Activated naive CD4-positive, alpha-beta T cell treated with anti-CD3 and anti-CD28 coated beads for 36 hours (primary cell): Measurements from ENCODE around the gene FOXD1. TPM values are rescaled to one million over a fixed set of nuclear protein-coding genes. Genes with fewer than 3 reads are reported as not detected.
"Not testable (repeated sequence)": the region's sequence is repeated elsewhere in the genome, so short reads cannot be mapped to it uniquely, and the experiment has no call there.

Experiments
- CTCF ChIA-PET: fragments of 350-600 bp; sonication (Branson Sonifier 250); formaldehyde crosslinking; loops from one replicate; lab custom pipeline; 2021; ENCODE audit warnings: antibody characterized with exemption; lab: Charles Lee
- DNase-seq: peaks from one replicate; pipeline ENCODE4 v3.0.0-alpha.2; 2020
- H3K27ac Mint-ChIP-seq: one replicate; pipeline ENCODE4 v1.8.0; 2021; ENCODE audit warnings: mild to moderate bottlenecking, mixed read lengths
- H3K27me3 Mint-ChIP-seq: one replicate; pipeline ENCODE4 v1.8.0; 2021; ENCODE audit warnings: low read depth, mixed read lengths
- H3K36me3 Mint-ChIP-seq: one replicate; pipeline ENCODE4 v1.8.0; 2021; ENCODE audit warnings: low read depth, mixed read lengths
- H3K4me1 Mint-ChIP-seq: one replicate; pipeline ENCODE4 v1.8.0; 2021; ENCODE audit warnings: low read depth, mixed read lengths
- H3K4me3 Mint-ChIP-seq: one replicate; pipeline ENCODE4 v1.8.0; 2021; ENCODE audit warnings: mild to moderate bottlenecking, moderate library complexity, mixed read lengths
- H3K9me3 Mint-ChIP-seq: one replicate; pipeline ENCODE4 v1.8.0; 2021; ENCODE audit warnings: mixed read lengths
- intact Hi-C: fragments of 100-400 bp; cut with micrococcal nuclease; formaldehyde crosslinking; loops from one replicate; pipeline ENCODE4 v1.15.1; 2023
- total RNA-seq, 2 experiments: library from RNA; stranded (reverse); gene quantifications; one replicate each; pipeline ENCODE4 v1.2.3, GENCODE V29; 2021

The FOXD1 gene
- total RNA-seq, 2 experiments from 2014 or later = 0.12 TPM

DNA sequence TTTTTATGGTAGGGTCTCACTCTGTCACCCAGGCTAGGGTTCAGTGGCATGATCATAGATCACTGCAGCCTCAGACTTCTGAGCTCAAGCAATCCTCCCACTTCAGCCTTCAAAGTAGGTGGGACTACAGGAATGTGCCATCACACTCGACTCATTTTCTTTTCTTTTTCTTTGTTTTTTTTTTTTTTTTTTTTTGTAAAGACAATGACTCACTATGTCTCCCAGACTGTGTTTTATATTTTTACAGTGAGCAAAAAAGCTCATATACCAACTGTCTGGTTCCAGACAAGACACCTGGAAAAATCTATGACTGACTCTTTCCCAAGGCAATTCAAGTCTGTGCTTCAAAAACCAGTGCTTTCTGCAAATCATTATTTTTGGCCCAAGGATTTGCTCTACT is 10.8 kb upstream of the FOXD1 start:
- Mint-ChIP-seq H3K27ac (no peak overlapping the region), H3K36me3 (no peaks in the 10 kb centered on the region)
- CTCF ChIA-PET = interaction anchor here (0.6 to 0.7 kb wide), 2 partner anchors 48 to 503 kb away, joined by 3 to 4 read pairs; no protein-coding TSS in a partner anchor

GRCh38 chr5:73456462-73456861 is 7.9 kb upstream of the FOXD1 start:
- H3K9me3 Mint-ChIP-seq, DNase-seq, CTCF ChIA-PET, H3K27ac Mint-ChIP-seq, intact Hi-C loops, H3K4me1 Mint-ChIP-seq, H3K36me3 Mint-ChIP-seq, H3K4me3 Mint-ChIP-seq: not testable (repeated sequence)
- H3K27me3 Mint-ChIP-seq = peaks cover 55% of the 10 kb centered on the region

More for the DNA sequence above, 10.8 kb upstream of the FOXD1 start:
- Mint-ChIP-seq H3K27me3 (peaks cover 32% of the 10 kb centered on the region), H3K4me3 (no peak overlapping the region), H3K9me3 (no peaks in the 10 kb centered on the region), H3K4me1 (no peaks in the 10 kb centered on the region)
- no peak for DNase-seq
- intact Hi-C loops = no loop called here

DNA sequence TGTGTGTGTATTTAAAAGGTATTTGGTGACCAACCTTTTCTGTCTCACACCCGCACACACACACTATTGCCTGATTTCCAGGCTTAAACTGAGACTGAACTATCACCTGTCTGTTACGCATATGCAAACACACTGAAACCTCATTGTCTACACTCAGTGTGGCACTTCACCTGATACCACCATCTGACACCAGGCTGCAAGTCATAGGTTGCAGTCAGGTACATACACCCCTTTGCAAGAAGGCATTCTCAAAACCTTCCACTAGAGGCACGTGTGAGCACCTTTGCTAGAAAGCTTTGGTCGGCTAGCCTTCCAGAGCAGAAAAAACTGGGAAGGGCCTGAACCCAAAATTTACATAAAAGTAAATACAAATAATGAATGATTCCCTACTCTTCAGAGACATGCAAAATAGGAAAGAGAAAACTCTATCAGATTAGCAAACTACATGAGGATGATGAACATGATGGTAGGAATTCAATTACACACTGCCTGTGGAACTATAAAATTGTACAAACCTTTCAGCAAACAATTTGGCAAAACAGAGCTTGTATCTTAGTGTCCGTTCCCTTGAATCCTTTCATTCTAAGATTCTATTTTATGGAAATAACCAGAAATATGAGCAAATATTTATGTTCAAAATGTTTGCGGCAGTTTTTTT is 5.9 kb upstream of the FOXD1 start:
- CTCF ChIA-PET = interaction anchor here (0.6 to 1.8 kb wide), 10 partner anchors 8 to 239 kb away, joined by 3 to 5 read pairs (median 4); no protein-coding TSS in a partner anchor
- DNase-seq = peak; percentile 49
- intact Hi-C loops = loop anchor here (1.0 to 5.0 kb wide), 4 partner anchors 20 to 222 kb away; no protein-coding TSS in a partner anchor
- Mint-ChIP-seq H3K4me3 (no peak overlapping the region), H3K4me1 (no peaks in the 10 kb centered on the region), H3K9me3 (no peaks in the 10 kb centered on the region), H3K27me3 (peaks cover 61% of the 10 kb centered on the region), H3K36me3 (no peaks in the 10 kb centered on the region), H3K27ac (no peak overlapping the region)

GRCh38 chr5:73452215-73452614 is 3.6 kb upstream of the FOXD1 start:
- Mint-ChIP-seq H3K4me1 (peaks cover 2% of the 10 kb centered on the region), H3K36me3 (no peaks in the 10 kb centered on the region), H3K4me3 (no peak overlapping the region), H3K9me3 (no peaks in the 10 kb centered on the region), H3K27ac (no peak overlapping the region), H3K27me3 (peaks cover 67% of the 10 kb centered on the region)
- CTCF ChIA-PET = no interaction called here
- intact Hi-C loops = loop anchor here (2.0 to 5.0 kb wide), 4 partner anchors 35 to 531 kb away; no protein-coding TSS in a partner anchor
- DNase-seq = no peak

- intact Hi-C loops = loop anchor here (1.0 to 5.0 kb wide), 7 partner anchors 34 to 531 kb away; no protein-coding TSS in a partner anchor
- H3K4me3 Mint-ChIP-seq = no peak overlapping the region
- DNase-seq = peak; percentile 58
- peaks cover 2% of the 10 kb centered on the region for H3K4me1 Mint-ChIP-seq
- no peaks in the 10 kb centered on the region for H3K36me3 Mint-ChIP-seq
- no peak overlapping the region for H3K27ac Mint-ChIP-seq
- CTCF ChIA-PET = interaction anchor here (0.7 to 1.5 kb wide), 17 partner anchors 10 to 236 kb away, joined by 3 to 7 read pairs (median 3); no protein-coding TSS in a partner anchor
- H3K27me3 Mint-ChIP-seq = peaks cover 66% of the 10 kb centered on the region
- H3K9me3 Mint-ChIP-seq = no peaks in the 10 kb centered on the region
Measured at GRCh38 chr5:73451224-73452130, 2.9 kb upstream of the FOXD1 start.

DNA sequence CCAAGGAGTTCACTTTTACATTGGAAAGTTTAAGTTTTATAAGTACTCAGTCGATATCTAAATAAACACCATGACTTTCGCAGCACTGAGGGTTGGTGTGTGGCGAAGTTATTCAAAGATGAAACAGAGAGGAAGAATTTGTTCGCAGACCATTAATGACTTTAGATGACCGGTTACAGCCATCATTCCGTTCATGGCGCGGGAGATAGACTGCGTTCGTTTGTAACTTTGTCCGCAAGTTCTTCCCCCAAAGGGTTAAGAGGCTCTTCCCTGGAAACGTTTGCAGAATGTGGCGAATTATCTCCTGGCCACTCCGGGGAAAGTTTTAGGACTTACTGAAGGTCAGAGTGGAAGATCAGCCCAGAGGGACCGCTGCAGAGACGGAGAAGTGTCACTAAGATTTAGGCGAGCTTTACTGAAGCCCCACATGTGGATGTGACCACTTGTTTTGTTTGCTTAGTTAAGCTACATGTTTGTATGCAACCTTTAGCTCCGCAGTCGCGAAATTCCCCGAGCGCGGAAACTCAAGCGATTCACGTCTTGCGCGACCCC is 2.2 kb upstream of the FOXD1 start:
- H3K36me3 Mint-ChIP-seq = no peaks in the 10 kb centered on the region
- CTCF ChIA-PET = interaction anchor here (0.8 to 1.5 kb wide), 15 partner anchors 9 to 235 kb away, joined by 3 to 7 read pairs (median 3); no protein-coding TSS in a partner anchor
- no peak overlapping the region for H3K27ac Mint-ChIP-seq
- H3K27me3 Mint-ChIP-seq = peaks cover 65% of the 10 kb centered on the region
- H3K4me1 Mint-ChIP-seq = peaks cover 2% of the 10 kb centered on the region
- H3K4me3 Mint-ChIP-seq = no peak overlapping the region
- intact Hi-C loops = loop anchor here (1.0 to 5.0 kb wide), 7 partner anchors 33 to 496 kb away; no protein-coding TSS in a partner anchor
- H3K9me3 Mint-ChIP-seq = no peaks in the 10 kb centered on the region
- DNase-seq = no peak

- peaks cover 2% of the 10 kb centered on the region for H3K4me1 Mint-ChIP-seq
Measured at GRCh38 chr5:73450137-73450536, 1.6 kb upstream of the FOXD1 start.

DNA sequence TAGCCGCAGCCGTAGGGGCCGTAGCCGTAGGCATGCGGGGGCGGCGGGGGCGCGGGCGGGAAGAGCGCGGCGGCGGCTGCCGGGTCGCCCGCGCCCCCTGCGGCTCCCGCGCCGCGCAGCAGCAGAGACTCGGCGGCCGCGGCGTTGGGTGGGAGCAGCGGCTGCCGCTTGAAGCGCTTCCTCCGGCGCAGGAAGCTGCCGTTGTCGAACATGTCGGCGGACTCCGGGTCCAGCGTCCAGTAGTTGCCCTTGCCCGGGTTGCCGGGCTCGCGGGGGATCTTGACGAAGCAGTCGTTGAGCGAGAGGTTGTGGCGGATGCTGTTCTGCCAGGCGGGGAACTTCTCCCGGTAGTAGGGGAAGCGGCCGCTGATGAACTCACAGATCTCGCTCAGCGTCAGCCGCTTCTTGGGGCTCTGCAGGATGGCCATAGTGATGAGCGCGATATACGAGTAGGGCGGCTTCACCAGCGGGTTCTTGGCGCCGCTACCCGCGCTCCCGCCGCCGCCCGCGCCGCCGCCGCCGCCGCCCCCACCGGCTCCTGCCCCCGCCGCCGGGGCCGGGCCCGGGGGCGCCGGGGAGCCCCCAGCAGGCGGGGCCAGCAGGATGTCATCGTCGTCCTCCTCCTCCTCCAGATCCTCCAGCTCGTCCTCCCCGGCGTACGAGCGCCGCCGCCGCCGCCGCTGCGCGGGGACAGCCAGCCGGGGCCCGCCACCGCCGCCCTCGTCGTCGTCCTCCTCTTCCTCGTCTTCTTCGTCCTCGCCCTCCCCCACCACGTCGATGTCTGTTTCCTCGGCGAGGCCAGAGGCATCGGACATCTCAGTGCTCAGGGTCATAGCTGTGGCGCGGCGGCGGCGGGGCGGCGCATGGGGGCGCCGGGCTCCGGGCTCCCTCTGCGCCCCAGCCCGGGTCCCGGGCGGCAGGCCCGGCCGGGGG is 781 bp downstream of the FOXD1 start:
- peak; percentile 63 for DNase-seq
- Mint-ChIP-seq H3K9me3 (no peaks in the 10 kb centered on the region), H3K4me3 (peak overlapping the region; percentile 77), H3K27me3 (peaks cover 71% of the 10 kb centered on the region), H3K27ac (no peak overlapping the region), H3K4me1 (peaks cover 2% of the 10 kb centered on the region), H3K36me3 (peaks cover 3% of the 10 kb centered on the region)
- intact Hi-C loops = loop anchor here (2.0 kb wide), 2 partner anchors 51 to 287 kb away; partner anchors contain the start of gene BTF3
- CTCF ChIA-PET = interaction anchor here (1.3 kb wide), 1 partner anchor 27 kb away, joined by 3 read pairs; no protein-coding TSS in a partner anchor

More at GRCh38 chr5:73450137-73450536, 1.6 kb upstream of the FOXD1 start:
- Mint-ChIP-seq H3K27ac (no peak overlapping the region), H3K9me3 (no peaks in the 10 kb centered on the region), H3K27me3 (peaks cover 63% of the 10 kb centered on the region), H3K4me3 (no peak overlapping the region), H3K36me3 (no peaks in the 10 kb centered on the region)
- CTCF ChIA-PET = interaction anchor here (0.7 to 1.5 kb wide), 3 partner anchors 49 to 294 kb away, joined by 3 read pairs; no protein-coding TSS in a partner anchor
- DNase-seq = no peak
- intact Hi-C loops = loop anchor here (1.0 to 5.0 kb wide), 6 partner anchors 33 to 495 kb away; no protein-coding TSS in a partner anchor

DNA sequence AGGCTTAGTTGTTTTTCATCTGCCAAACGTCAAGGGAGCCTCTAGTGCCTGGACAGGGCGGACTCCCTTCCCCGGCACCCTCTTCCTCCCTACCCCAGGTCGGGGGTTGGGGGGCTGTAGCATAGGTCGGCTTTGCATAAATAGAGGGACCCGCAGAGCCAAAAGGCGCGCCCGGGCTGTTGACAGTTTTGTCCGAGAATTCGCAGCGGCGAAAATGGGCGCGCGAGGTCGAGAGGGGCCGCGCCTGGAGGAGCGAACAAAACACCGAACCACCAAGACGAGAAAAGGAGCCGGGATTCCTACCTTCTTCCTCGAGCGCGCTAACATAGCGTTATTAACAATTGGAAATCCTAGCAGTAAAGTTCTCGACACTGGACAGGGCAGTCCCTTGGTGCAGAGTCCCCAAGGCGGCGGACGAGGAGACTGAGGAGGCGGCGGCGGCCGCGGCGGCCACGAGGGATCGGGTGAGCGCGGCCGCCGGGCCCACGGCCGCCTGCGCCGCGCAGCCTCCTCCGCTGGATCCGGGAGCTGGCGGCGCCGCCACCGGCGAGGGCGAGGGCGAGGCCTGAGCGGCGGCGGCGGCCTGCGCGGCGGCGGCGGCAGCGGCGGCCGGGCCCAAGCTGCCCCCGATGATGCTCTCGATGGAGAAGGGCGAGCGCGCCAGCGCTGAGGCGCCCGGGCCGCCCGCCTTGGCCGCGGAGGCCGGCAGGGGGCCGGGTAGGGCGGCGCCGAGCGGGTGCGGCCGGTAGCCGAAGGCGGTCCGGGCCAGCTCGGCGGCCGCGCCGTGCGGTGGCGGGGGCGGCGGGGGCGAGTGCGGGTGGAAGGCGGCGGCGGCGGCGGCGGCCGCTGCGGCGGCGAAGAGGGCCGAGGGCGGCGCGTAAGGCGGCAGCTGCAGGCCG is 1.7 kb downstream of the FOXD1 start:
- intact Hi-C loops = loop anchor here (1.0 kb wide), 1 partner anchor 9 kb away; no protein-coding TSS in a partner anchor
- Mint-ChIP-seq H3K4me3 (peak overlapping the region; percentile 64), H3K27me3 (peaks cover 71% of the 10 kb centered on the region), H3K36me3 (peaks cover 3% of the 10 kb centered on the region), H3K27ac (no peak overlapping the region), H3K9me3 (no peaks in the 10 kb centered on the region), H3K4me1 (peaks cover 2% of the 10 kb centered on the region)
- CTCF ChIA-PET = no interaction called here
- no peak for DNase-seq
